Measurements from ENCODE around the gene TNPO1. TPM values are rescaled to one million over a fixed set of nuclear protein-coding genes. Genes with fewer than 3 reads are reported as not detected.

Gene TNPO1
- total and polyA plus RNA-seq, 12 donors: 4.7 to 228 (median 82.5) TPM

DNA sequence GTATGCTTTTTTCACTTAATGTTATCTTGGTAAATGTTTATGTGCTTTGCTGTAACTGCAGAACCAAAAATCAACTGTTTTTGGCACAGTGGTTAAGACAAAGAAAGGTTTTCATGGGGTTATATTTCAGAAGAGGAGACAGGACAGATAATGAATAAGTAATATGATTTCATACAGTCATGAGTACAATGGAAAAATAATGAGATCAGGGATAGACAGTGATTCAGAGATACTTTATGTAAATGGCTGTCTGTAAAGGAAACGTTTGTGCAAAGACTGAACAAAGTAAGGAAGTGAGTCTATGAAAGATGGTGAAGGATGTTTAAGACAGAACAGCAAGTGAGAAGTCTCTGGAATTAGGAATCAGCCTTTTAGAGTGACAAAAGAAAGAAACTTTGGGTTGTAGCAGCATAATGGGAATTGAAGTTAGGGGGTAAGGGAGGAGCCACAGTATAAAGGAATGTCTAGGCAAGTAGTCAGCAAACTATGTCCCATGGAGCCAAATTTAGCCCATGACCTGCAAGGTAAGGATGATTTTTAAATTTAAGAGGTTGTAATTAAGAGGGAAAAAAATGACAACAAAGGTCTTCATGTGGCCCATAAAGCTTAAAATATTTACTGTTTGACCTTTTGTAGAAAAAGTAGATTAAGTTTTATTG lies 55.0 kb downstream of the TNPO1 start:
- Histone ChIP-seq H3K27me3 (no peaks in the 10 kb centered on the region), H3K36me3 (replicated peaks in 1 of 2) (peaks cover 0 to 50% of the 10 kb centered on the region in 2 donors), H3K4me1 (replicated peaks in 1 of 2) (peaks cover 0 to 18% of the 10 kb centered on the region in 2 donors), H3K4me3 (no peak overlapping the region), H3K9me3 (replicated peaks in 1 of 3) (no peaks in the 10 kb centered on the region), H3K27ac (peak overlapping the region in 1 of 5 donors; percentile 35)
- TF ChIP-seq, protein P1, sequence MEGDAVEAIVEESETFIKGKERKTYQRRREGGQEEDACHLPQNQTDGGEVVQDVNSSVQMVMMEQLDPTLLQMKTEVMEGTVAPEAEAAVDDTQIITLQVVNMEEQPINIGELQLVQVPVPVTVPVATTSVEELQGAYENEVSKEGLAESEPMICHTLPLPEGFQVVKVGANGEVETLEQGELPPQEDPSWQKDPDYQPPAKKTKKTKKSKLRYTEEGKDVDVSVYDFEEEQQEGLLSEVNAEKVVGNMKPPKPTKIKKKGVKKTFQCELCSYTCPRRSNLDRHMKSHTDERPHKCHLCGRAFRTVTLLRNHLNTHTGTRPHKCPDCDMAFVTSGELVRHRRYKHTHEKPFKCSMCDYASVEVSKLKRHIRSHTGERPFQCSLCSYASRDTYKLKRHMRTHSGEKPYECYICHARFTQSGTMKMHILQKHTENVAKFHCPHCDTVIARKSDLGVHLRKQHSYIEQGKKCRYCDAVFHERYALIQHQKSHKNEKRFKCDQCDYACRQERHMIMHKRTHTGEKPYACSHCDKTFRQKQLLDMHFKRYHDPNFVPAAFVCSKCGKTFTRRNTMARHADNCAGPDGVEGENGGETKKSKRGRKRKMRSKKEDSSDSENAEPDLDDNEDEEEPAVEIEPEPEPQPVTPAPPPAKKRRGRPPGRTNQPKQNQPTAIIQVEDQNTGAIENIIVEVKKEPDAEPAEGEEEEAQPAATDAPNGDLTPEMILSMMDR (IDR thresholded peaks at IDR 0.05): no peak
- no peak for TF ChIP-seq POLR2A (IDR thresholded peaks at IDR 0.05)
- 24 to 33% (median 32%) methylated on average over 1 of the region's 1 CpG for WGBS, 4 donors
- intact Hi-C loops (cut with DNase I): no loop called here
- no peak for DNase-seq

GRCh38 chr5:72878854-72879253 lies 62.4 kb downstream of the TNPO1 start:
- H3K36me3 ChIP-seq (replicated peaks in 1 of 2): peaks cover 0 to 58% of the 10 kb centered on the region in 2 donors
- 91 to 99% (median 96%) methylated on average over 4 of the region's 4 CpGs for WGBS, 4 donors
- H3K27ac ChIP-seq: no peak overlapping the region
- H3K9me3 ChIP-seq (replicated peaks in 1 of 3): no peaks in the 10 kb centered on the region
- no peak overlapping the region for H3K4me3 ChIP-seq
- H3K27me3 ChIP-seq: no peaks in the 10 kb centered on the region
- intact Hi-C loops (cut with DNase I): no loop called here
- no peaks in the 10 kb centered on the region for H3K4me1 ChIP-seq (replicated peaks in 1 of 2)
- no peak for DNase-seq
- TF ChIP-seq, protein P1 (IDR thresholded peaks at IDR 0.05): no peak
- no peak for TF ChIP-seq POLR2A (IDR thresholded peaks at IDR 0.05)

- no peak for DNase-seq
- TF ChIP-seq POLR2A (IDR thresholded peaks at IDR 0.05): no peak
- TF ChIP-seq, protein P1 (IDR thresholded peaks at IDR 0.05): no peak
- Histone ChIP-seq H3K4me3 (no peak overlapping the region), H3K27ac (no peak overlapping the region), H3K36me3 (replicated peaks in 1 of 2) (peaks cover 0 to 54% of the 10 kb centered on the region in 2 donors), H3K27me3 (no peaks in the 10 kb centered on the region), H3K4me1 (replicated peaks in 1 of 2) (peaks cover 6 to 12% of the 10 kb centered on the region in 2 donors), H3K9me3 (replicated peaks in 1 of 3) (no peaks in the 10 kb centered on the region)
- WGBS, 4 donors: 95 to 97% (median 97%) methylated on average over 7 of the region's 7 CpGs
- intact Hi-C loops (cut with DNase I): no loop called here
Observed at GRCh38 chr5:72882989-72883388, 66.5 kb downstream of the TNPO1 start.

GRCh38 chr5:72883850-72884249 lies 67.4 kb downstream of the TNPO1 start:
- 99 to 100% (median 100%) methylated on average over 3 of the region's 3 CpGs for WGBS, 4 donors
- no peak overlapping the region for H3K27ac ChIP-seq
- intact Hi-C loops (cut with DNase I): no loop called here
- no peak for DNase-seq
- no peak overlapping the region for H3K4me3 ChIP-seq
- H3K4me1 ChIP-seq (replicated peaks in 1 of 2): peaks cover 6 to 12% of the 10 kb centered on the region in 2 donors
- H3K27me3 ChIP-seq: no peaks in the 10 kb centered on the region
- peaks cover 0 to 54% of the 10 kb centered on the region in 2 donors for H3K36me3 ChIP-seq (replicated peaks in 1 of 2)
- TF ChIP-seq, protein P1 (IDR thresholded peaks at IDR 0.05): no peak
- TF ChIP-seq POLR2A (IDR thresholded peaks at IDR 0.05): no peak
- no peaks in the 10 kb centered on the region for H3K9me3 ChIP-seq (replicated peaks in 1 of 3)

Measured in adrenal gland (tissue), 12 donors.